K562 (cell line): ENCODE data around the gene RCOR1. TPM values are rescaled to one million over a fixed set of nuclear protein-coding genes. Genes with fewer than 3 reads are reported as not detected.

ENCODE experiments used
- CREBBP ChIP-seq: IDR thresholded peaks from one replicate; pipeline ENCODE4 v1.6.1; 2012; ENCODE audit warnings: low read depth, mild to moderate bottlenecking, control low read depth, inconsistent platforms, low read length
- GABPA ChIP-seq: fragments of 200-800 bp; sonication (Bioruptor generic); conservative IDR thresholded peaks from 2 replicates; pipeline ENCODE4 v1.6.1; 2016; ENCODE audit warnings: low read depth, missing genetic modification characterization, missing compliant biosample characterization
- JUND ChIP-seq, 2 experiments: IDR thresholded peaks; 2 replicates in 1 of 2; 3 replicates in 1 of 2; pipeline ENCODE4 v1.6.1; 2011; ENCODE audit warnings: borderline replicate concordance in 2 of 2, low read depth in 2 of 2, low read length in 2 of 2, improper control_type of control experiment in 1 of 2, missing biosample characterization in 1 of 2, missing genetic modification characterization in 1 of 2, missing genetic modification reagents in 1 of 2
- RERE ChIP-seq: sonication (generic); formaldehyde crosslinking; IDR thresholded peaks from 2 replicates; pipeline ENCODE4 v1.8.0; 2023; ENCODE audit warnings: missing genetic modification reagents, mild to moderate bottlenecking, borderline replicate concordance
- SFPQ ChIP-seq: fragments of 200-400 bp; formaldehyde crosslinking; IDR thresholded peaks from 2 replicates; pipeline ENCODE4 v1.6.1; 2017; ENCODE audit warnings: mild to moderate bottlenecking, low read depth, low read length, moderate library complexity
- SPI1 ChIP-seq: IDR thresholded peaks from 2 replicates; pipeline ENCODE4 v1.6.1; 2011; ENCODE audit warnings: low read depth, low read length, control low read depth, borderline replicate concordance
- polyA plus RNA-seq, 8 experiments: library from polyadenylated mRNA; depleted of rRNA in 4 of 8; stranded (reverse) in 5 of 8; unstranded in 3 of 8; fragments of >200 nt; fragmentation: Nextera tagmentation in 2 of 8; fragmentation: Illumina TruSeq in 1 of 8; extraction: Ambion mirVana in 2 of 8; extraction: Trizol in 1 of 8; gene quantifications; 2 replicates each; pipeline versions ENCODE4 v1.2.1 to v1.2.3, GENCODE V29; 2011 to 2014; ENCODE audit warnings: inconsistent platforms in 1 of 8, missing spikeins in 1 of 8
- total RNA-seq, 7 experiments: library from RNA; depleted of rRNA in 6 of 7; stranded (reverse); fragments of >200 nt in 6 of 7; fragmentation: Illumina TruSeq in 2 of 7; extraction: Trizol in 2 of 7; gene quantifications; 2 replicates each; pipeline versions ENCODE4 v1.2.1 to v1.2.3, GENCODE V29; 2011 to 2021; ENCODE audit warnings: low replicate concordance in 1 of 7
- TF ChIP-seq, protein P1 (sequence below): fragments of 450-650 bp; IDR thresholded peaks from 2 replicates; pipeline ENCODE4 v1.6.1; 2016; ENCODE audit warnings: mild to moderate bottlenecking, moderate library complexity

RCOR1 gene
- total and polyA plus RNA-seq, 9 of the 15 experiments (the other 6 are each of a cell fraction or from before 2014, with no cell fraction given) = 8.5 to 47.9 (median 20.9) TPM

- TF ChIP-seq GABPA (tag) (peak; percentile 30; the same call in 1 of the 2 replicates), SFPQ (no peak), RERE (CRISPR knock-in tag) (no peak), CREBBP (no peak), JUND (IDR thresholded peaks at IDR 0.05; ENCODE audit: borderline replicate concordance, low read depth, low read length) (no peak), JUND (tag; IDR thresholded peaks at IDR 0.05; ENCODE audit: borderline replicate concordance, low read depth, low read length) (peak; percentile 16; the same call in 1 of the 3 replicates), SPI1 (peak; percentile 94)
- TF ChIP-seq, protein P1, sequence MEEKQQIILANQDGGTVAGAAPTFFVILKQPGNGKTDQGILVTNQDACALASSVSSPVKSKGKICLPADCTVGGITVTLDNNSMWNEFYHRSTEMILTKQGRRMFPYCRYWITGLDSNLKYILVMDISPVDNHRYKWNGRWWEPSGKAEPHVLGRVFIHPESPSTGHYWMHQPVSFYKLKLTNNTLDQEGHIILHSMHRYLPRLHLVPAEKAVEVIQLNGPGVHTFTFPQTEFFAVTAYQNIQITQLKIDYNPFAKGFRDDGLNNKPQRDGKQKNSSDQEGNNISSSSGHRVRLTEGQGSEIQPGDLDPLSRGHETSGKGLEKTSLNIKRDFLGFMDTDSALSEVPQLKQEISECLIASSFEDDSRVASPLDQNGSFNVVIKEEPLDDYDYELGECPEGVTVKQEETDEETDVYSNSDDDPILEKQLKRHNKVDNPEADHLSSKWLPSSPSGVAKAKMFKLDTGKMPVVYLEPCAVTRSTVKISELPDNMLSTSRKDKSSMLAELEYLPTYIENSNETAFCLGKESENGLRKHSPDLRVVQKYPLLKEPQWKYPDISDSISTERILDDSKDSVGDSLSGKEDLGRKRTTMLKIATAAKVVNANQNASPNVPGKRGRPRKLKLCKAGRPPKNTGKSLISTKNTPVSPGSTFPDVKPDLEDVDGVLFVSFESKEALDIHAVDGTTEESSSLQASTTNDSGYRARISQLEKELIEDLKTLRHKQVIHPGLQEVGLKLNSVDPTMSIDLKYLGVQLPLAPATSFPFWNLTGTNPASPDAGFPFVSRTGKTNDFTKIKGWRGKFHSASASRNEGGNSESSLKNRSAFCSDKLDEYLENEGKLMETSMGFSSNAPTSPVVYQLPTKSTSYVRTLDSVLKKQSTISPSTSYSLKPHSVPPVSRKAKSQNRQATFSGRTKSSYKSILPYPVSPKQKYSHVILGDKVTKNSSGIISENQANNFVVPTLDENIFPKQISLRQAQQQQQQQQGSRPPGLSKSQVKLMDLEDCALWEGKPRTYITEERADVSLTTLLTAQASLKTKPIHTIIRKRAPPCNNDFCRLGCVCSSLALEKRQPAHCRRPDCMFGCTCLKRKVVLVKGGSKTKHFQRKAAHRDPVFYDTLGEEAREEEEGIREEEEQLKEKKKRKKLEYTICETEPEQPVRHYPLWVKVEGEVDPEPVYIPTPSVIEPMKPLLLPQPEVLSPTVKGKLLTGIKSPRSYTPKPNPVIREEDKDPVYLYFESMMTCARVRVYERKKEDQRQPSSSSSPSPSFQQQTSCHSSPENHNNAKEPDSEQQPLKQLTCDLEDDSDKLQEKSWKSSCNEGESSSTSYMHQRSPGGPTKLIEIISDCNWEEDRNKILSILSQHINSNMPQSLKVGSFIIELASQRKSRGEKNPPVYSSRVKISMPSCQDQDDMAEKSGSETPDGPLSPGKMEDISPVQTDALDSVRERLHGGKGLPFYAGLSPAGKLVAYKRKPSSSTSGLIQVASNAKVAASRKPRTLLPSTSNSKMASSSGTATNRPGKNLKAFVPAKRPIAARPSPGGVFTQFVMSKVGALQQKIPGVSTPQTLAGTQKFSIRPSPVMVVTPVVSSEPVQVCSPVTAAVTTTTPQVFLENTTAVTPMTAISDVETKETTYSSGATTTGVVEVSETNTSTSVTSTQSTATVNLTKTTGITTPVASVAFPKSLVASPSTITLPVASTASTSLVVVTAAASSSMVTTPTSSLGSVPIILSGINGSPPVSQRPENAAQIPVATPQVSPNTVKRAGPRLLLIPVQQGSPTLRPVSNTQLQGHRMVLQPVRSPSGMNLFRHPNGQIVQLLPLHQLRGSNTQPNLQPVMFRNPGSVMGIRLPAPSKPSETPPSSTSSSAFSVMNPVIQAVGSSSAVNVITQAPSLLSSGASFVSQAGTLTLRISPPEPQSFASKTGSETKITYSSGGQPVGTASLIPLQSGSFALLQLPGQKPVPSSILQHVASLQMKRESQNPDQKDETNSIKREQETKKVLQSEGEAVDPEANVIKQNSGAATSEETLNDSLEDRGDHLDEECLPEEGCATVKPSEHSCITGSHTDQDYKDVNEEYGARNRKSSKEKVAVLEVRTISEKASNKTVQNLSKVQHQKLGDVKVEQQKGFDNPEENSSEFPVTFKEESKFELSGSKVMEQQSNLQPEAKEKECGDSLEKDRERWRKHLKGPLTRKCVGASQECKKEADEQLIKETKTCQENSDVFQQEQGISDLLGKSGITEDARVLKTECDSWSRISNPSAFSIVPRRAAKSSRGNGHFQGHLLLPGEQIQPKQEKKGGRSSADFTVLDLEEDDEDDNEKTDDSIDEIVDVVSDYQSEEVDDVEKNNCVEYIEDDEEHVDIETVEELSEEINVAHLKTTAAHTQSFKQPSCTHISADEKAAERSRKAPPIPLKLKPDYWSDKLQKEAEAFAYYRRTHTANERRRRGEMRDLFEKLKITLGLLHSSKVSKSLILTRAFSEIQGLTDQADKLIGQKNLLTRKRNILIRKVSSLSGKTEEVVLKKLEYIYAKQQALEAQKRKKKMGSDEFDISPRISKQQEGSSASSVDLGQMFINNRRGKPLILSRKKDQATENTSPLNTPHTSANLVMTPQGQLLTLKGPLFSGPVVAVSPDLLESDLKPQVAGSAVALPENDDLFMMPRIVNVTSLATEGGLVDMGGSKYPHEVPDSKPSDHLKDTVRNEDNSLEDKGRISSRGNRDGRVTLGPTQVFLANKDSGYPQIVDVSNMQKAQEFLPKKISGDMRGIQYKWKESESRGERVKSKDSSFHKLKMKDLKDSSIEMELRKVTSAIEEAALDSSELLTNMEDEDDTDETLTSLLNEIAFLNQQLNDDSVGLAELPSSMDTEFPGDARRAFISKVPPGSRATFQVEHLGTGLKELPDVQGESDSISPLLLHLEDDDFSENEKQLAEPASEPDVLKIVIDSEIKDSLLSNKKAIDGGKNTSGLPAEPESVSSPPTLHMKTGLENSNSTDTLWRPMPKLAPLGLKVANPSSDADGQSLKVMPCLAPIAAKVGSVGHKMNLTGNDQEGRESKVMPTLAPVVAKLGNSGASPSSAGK = peak; percentile 52
These were observed 36.6 kb downstream of the RCOR1 start (continued) for GRCh38 chr14:102629011-102629444.
